ENCODE data around the gene FGR. TPM values are rescaled to one million over a fixed set of nuclear protein-coding genes. Genes with fewer than 3 reads are reported as not detected.
A peak's percentile ranks its signal among the peaks of the same experiment; 100 is the strongest.

The FGR gene
- total RNA-seq, 1 experiment from 2014 or later = not detected

DNA sequence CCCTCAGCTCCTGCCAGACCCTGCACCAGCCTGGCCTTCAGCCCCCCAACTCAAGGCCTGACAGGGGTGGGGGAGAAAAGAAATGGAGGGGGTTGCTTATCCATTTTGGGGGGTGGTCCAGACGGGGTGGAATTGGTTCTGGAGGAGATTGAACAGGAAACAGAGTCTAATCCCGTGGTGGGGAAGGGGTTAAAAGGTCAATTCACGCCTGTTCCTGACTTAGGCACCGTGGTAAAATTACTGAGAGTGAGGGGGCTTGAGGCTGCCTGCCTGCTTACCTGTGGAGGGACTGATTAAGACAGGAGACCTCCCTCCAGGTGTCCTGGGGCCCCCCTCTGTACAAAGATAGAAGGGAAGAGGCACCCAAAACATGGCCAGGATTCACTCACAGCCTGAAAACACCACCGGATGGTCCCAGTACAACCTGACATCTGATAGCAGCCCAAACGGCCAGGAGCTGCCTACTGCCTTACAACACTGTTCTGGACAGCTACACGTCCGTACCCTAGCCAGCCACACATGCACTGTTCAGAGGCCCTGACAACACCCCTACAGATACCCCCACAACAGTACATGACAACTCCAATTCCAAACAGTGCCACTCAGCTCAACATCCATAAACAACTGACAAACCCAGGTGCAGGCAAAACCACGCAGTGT is 62.8 kb downstream of the FGR start:
- ATAC-seq (no peak), DNase-seq (ENCODE audit: low read depth, low spot score) (no peak)
- no peaks in the 10 kb centered on the region for H3K9me3 ChIP-seq (ENCODE audit: control insufficient read depth in 1 of 2, insufficient read depth in 1 of 2, low read depth in 1 of 2, low read length in 2 of 2)
- H3K4me1 ChIP-seq (ENCODE audit: control insufficient read depth in 1 of 2, insufficient read depth in 2 of 2, low read length in 2 of 2) = peaks cover 55 to 68% of the 10 kb centered on the region in 2 experiments
- no peaks in the 10 kb centered on the region for H3K27me3 ChIP-seq (ENCODE audit: insufficient read depth, low read length)
- ChIA-PET RAD21 (ENCODE audit: low non-redundant PET in 1 of 2, low total read pairs in 2 of 2, uncharacterized antibody in 2 of 2, unreplicated experiment in 2 of 2) (no interaction called here), POLR2A (no interaction called here), CTCF (interaction anchor here (0.9 kb wide), 1 partner anchor 15 kb away, joined by 3 read pairs; no protein-coding TSS in a partner anchor)
- H3K79me2 ChIP-seq (ENCODE audit: insufficient read depth, low read length) = peaks cover 60% of the 10 kb centered on the region
- TF ChIP-seq, protein P1, sequence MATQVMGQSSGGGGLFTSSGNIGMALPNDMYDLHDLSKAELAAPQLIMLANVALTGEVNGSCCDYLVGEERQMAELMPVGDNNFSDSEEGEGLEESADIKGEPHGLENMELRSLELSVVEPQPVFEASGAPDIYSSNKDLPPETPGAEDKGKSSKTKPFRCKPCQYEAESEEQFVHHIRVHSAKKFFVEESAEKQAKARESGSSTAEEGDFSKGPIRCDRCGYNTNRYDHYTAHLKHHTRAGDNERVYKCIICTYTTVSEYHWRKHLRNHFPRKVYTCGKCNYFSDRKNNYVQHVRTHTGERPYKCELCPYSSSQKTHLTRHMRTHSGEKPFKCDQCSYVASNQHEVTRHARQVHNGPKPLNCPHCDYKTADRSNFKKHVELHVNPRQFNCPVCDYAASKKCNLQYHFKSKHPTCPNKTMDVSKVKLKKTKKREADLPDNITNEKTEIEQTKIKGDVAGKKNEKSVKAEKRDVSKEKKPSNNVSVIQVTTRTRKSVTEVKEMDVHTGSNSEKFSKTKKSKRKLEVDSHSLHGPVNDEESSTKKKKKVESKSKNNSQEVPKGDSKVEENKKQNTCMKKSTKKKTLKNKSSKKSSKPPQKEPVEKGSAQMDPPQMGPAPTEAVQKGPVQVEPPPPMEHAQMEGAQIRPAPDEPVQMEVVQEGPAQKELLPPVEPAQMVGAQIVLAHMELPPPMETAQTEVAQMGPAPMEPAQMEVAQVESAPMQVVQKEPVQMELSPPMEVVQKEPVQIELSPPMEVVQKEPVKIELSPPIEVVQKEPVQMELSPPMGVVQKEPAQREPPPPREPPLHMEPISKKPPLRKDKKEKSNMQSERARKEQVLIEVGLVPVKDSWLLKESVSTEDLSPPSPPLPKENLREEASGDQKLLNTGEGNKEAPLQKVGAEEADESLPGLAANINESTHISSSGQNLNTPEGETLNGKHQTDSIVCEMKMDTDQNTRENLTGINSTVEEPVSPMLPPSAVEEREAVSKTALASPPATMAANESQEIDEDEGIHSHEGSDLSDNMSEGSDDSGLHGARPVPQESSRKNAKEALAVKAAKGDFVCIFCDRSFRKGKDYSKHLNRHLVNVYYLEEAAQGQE (IDR thresholded peaks at IDR 0.05; ENCODE audit: low read depth) = no peak
- TF ChIP-seq TCF7L2 (IDR thresholded peaks at IDR 0.05; ENCODE audit: borderline replicate concordance, extremely low read depth, insufficient read depth, insufficient read length) (no peak), EZH2phosphoT487 (IDR thresholded peaks at IDR 0.05; ENCODE audit: borderline replicate concordance) (no peak), ZFX (IDR thresholded peaks at IDR 0.05) (no peak), EGR1 (IDR thresholded peaks at IDR 0.05; ENCODE audit: low read depth) (no peak), CEBPB (IDR thresholded peaks at IDR 0.05; ENCODE audit: low read depth) (no peak), POLR2A (IDR thresholded peaks at IDR 0.05; ENCODE audit: borderline replicate concordance, extremely low read depth, insufficient read depth, insufficient read length) (no peak), JUND (IDR thresholded peaks at IDR 0.05) (no peak)
- TF ChIP-seq, protein P2, sequence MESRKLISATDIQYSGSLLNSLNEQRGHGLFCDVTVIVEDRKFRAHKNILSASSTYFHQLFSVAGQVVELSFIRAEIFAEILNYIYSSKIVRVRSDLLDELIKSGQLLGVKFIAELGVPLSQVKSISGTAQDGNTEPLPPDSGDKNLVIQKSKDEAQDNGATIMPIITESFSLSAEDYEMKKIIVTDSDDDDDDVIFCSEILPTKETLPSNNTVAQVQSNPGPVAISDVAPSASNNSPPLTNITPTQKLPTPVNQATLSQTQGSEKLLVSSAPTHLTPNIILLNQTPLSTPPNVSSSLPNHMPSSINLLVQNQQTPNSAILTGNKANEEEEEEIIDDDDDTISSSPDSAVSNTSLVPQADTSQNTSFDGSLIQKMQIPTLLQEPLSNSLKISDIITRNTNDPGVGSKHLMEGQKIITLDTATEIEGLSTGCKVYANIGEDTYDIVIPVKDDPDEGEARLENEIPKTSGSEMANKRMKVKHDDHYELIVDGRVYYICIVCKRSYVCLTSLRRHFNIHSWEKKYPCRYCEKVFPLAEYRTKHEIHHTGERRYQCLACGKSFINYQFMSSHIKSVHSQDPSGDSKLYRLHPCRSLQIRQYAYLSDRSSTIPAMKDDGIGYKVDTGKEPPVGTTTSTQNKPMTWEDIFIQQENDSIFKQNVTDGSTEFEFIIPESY (IDR thresholded peaks at IDR 0.05; ENCODE audit: extremely low read depth, insufficient replicate concordance, low read length) = no peak
- TF ChIP-seq, protein P3, sequence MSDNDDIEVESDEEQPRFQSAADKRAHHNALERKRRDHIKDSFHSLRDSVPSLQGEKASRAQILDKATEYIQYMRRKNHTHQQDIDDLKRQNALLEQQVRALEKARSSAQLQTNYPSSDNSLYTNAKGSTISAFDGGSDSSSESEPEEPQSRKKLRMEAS (IDR thresholded peaks at IDR 0.05) = no peak
- TF ChIP-seq, protein P4, sequence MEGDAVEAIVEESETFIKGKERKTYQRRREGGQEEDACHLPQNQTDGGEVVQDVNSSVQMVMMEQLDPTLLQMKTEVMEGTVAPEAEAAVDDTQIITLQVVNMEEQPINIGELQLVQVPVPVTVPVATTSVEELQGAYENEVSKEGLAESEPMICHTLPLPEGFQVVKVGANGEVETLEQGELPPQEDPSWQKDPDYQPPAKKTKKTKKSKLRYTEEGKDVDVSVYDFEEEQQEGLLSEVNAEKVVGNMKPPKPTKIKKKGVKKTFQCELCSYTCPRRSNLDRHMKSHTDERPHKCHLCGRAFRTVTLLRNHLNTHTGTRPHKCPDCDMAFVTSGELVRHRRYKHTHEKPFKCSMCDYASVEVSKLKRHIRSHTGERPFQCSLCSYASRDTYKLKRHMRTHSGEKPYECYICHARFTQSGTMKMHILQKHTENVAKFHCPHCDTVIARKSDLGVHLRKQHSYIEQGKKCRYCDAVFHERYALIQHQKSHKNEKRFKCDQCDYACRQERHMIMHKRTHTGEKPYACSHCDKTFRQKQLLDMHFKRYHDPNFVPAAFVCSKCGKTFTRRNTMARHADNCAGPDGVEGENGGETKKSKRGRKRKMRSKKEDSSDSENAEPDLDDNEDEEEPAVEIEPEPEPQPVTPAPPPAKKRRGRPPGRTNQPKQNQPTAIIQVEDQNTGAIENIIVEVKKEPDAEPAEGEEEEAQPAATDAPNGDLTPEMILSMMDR (IDR thresholded peaks at IDR 0.05 in 2 of 3, conservative IDR thresholded peaks at IDR 0.05 in 1 of 3; ENCODE audit: borderline replicate concordance in 1 of 3, insufficient read depth in 1 of 3, low read depth in 2 of 3, low read length in 2 of 3) = no peak
- TF ChIP-seq, protein P5, sequence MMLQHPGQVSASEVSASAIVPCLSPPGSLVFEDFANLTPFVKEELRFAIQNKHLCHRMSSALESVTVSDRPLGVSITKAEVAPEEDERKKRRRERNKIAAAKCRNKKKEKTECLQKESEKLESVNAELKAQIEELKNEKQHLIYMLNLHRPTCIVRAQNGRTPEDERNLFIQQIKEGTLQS (IDR thresholded peaks at IDR 0.05) = no peak
- H3K36me3 ChIP-seq (ENCODE audit: control insufficient read depth in 1 of 2, insufficient read depth in 2 of 2, low read length in 2 of 2) = no peaks in the 10 kb centered on the region
- H3K4me2 ChIP-seq (ENCODE audit: low read length) = peak overlapping the region; percentile 24
- no peak overlapping the region for H3K9ac ChIP-seq (ENCODE audit: low read length)
- intact Hi-C loops (cut with micrococcal nuclease) = no loop called here
- H4K20me1 ChIP-seq (ENCODE audit: insufficient read depth) = no peaks in the 10 kb centered on the region; the same call in 1 of the 2 replicates
- peak overlapping the region; percentile 12; the same call in 1 of the 2 replicates for H3K27ac ChIP-seq (ENCODE audit: low read depth, low read length)
- no TSS peak for BruUV-seq (replicated peaks)
- no peak overlapping the region for H3K4me3 ChIP-seq (replicated peaks in 1 of 2; ENCODE audit: low read depth in 1 of 2, low read length in 2 of 2)
- no peak overlapping the region for H2AFZ ChIP-seq (ENCODE audit: low read depth, low read length, poor library complexity, severe bottlenecking)
- no peaks in the 10 kb centered on the region for H3K9me2 ChIP-seq (ENCODE audit: insufficient read depth)
